Stimulated activated naive B cell treated with anti-CD40 and anti-IgM and Interleukin-4, amounts not matched to agents 10 μg/mL and 1 μg/mL and 100 μg/mL, for 72 hours (primary cell): Measurements from ENCODE around the gene HEBP2.

Experiments
- ATAC-seq, 2 donors: fragments of 150-1000 bp; cut with Tn5 transposase; replicated peaks; 2 replicates each; pipeline ENCODE4 v1.10.0; 2021; ENCODE audit warnings: moderate library complexity in 1 of 2
- DNase-seq: peaks from one replicate; pipeline ENCODE4 v3.0.0; 2021
- H3K27ac Mint-ChIP-seq: one replicate; pipeline ENCODE4 v1.8.0; 2022; ENCODE audit warnings: mild to moderate bottlenecking, mixed read lengths
- H3K27me3 Mint-ChIP-seq, 2 donors: one replicate each; pipeline ENCODE4 v1.8.0; 2022; ENCODE audit warnings: mixed read lengths in 2 of 2
- H3K36me3 Mint-ChIP-seq, 2 donors: one replicate each; pipeline ENCODE4 v1.8.0; 2022; ENCODE audit warnings: mixed read lengths in 2 of 2, mild to moderate bottlenecking in 1 of 2
- H3K4me1 Mint-ChIP-seq, 2 donors: one replicate each; pipeline ENCODE4 v1.8.0; 2022; ENCODE audit warnings: mixed read lengths in 2 of 2, mild to moderate bottlenecking in 1 of 2
- H3K4me3 Mint-ChIP-seq, 2 donors: one replicate each; pipeline ENCODE4 v1.8.0; 2022; ENCODE audit warnings: mild to moderate bottlenecking in 2 of 2, mixed read lengths in 2 of 2, moderate library complexity in 1 of 2
- H3K9me3 Mint-ChIP-seq, 2 donors: one replicate each; pipeline ENCODE4 v1.8.0; 2022; ENCODE audit warnings: mixed read lengths in 2 of 2, mild to moderate bottlenecking in 1 of 2

Gene HEBP2

DNA sequence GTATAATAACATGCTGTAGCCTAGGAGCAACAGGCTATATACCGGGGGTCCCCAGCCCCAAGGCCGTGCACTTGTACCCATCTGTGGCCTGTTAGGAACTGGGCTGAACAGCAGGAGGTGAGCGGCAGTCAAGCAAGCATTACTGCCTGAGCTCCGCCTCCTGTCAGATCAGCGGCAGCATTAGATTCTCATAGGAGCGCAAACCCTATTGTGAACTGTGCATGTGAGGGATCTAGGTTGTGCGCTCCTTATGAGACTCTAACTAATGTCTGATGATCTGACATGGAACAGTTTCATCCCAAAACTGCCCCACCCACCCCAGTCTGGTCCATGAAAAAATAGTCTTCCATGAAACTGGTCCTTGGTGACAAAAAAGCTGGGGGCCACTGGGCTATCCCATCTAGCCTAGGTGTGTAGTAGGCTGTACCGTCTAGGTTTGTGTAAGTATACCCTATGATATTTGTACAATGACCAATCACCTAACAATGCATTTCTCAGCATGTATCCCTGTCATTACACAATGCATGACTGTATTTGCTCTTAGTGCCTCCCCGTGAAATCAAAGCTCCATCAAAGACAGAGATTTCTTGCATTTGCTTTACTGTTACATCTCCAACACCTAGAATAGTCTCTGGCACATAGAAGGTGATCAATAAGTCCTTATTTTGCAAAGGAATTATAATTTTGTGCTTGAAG, 64.4 kb downstream of the HEBP2 start:
- Mint-ChIP-seq H3K9me3 (no peaks in the 10 kb centered on the region), H3K27me3 (no peaks in the 10 kb centered on the region), H3K27ac (no peak overlapping the region), H3K4me1 (no peaks in the 10 kb centered on the region), H3K36me3 (no peaks in the 10 kb centered on the region), H3K4me3 (no peak overlapping the region)
- no peak for DNase-seq
- ATAC-seq: no peak
